SK-N-MC (cell line): ENCODE measurements around the gene SCAF11.

Experiments
- EZH2 ChIP-seq: fragments of 200-600 bp; sonication (generic); IDR thresholded peaks from one replicate; pipeline ENCODE4 v1.6.1; 2017; ENCODE audit warnings: antibody characterized with exemption
- FOXP2 ChIP-seq: optimal IDR thresholded peaks from 2 replicates; pipeline ENCODE3; 2011; ENCODE audit warnings: mild to moderate bottlenecking, moderate library complexity; ENCODE audit not compliant: insufficient read depth; ENCODE audit errors: extremely low read length, control extremely low read depth
- POLR2AphosphoS5 ChIP-seq: IDR thresholded peaks from 2 replicates; pipeline ENCODE4 v1.6.1; 2012; ENCODE audit warnings: mild to moderate bottlenecking, low read depth, low read length, borderline replicate concordance

GRCh38 chr12:45877069-45877468 is 113.3 kb downstream of the SCAF11 start:
- TF ChIP-seq POLR2AphosphoS5 (no peak), EZH2 (no peak), FOXP2 (no peak)
